Loucy (cell line): ENCODE data around the gene HOXD1.

Source experiments
- H2AFZ ChIP-seq: fragments of 200-600 bp; sonication (generic); 2 replicates; pipeline ENCODE4 v1.6.0; 2016; ENCODE audit warnings: antibody characterized with exemption, mild to moderate bottlenecking, low read length, moderate library complexity
- H3F3A ChIP-seq: fragments of 200-600 bp; 2 replicates; pipeline ENCODE4 v1.6.0; 2016; ENCODE audit warnings: antibody characterized with exemption, low read depth, mild to moderate bottlenecking
- H3K27me3 ChIP-seq: fragments of 200-600 bp; sonication (generic); 2 replicates; pipeline ENCODE4 v1.6.1; 2014; ENCODE audit warnings: low read length, mild to moderate bottlenecking; ENCODE audit not compliant: insufficient read depth, poor library complexity, severe bottlenecking
- H3K36me3 ChIP-seq: fragments of 200-600 bp; sonication (generic); 2 replicates; pipeline ENCODE4 v1.6.1; 2016; ENCODE audit warnings: low read length; ENCODE audit not compliant: insufficient read depth
- H3K4me1 ChIP-seq: fragments of 200-600 bp; sonication (generic); 2 replicates; pipeline ENCODE4 v1.5.1; 2014; ENCODE audit warnings: low read length, mild to moderate bottlenecking; ENCODE audit not compliant: insufficient read depth, poor library complexity, severe bottlenecking
- H3K4me2 ChIP-seq: fragments of 200-600 bp; sonication (generic); 2 replicates; pipeline ENCODE4 v1.6.0; 2014; ENCODE audit warnings: antibody characterized with exemption, low read length, low read depth, mild to moderate bottlenecking; ENCODE audit not compliant: poor library complexity, severe bottlenecking
- H3K4me3 ChIP-seq: fragments of 200-600 bp; sonication (generic); 2 replicates; pipeline ENCODE4 v1.5.1; 2014; ENCODE audit warnings: low read length, mild to moderate bottlenecking, mixed read lengths; ENCODE audit not compliant: poor library complexity, severe bottlenecking
- H3K79me2 ChIP-seq: fragments of 200-600 bp; sonication (generic); 2 replicates; pipeline ENCODE4 v1.6.1; 2014; ENCODE audit warnings: low read length; ENCODE audit not compliant: insufficient read depth
- H3K9ac ChIP-seq: fragments of 200-600 bp; sonication (generic); 2 replicates; pipeline ENCODE4 v1.6.0; 2014; ENCODE audit warnings: mild to moderate bottlenecking, low read depth, low read length, moderate library complexity; ENCODE audit not compliant: poor library complexity, severe bottlenecking
- H3K9me2 ChIP-seq: fragments of 200-600 bp; sonication (generic); replicated peaks from 2 replicates; pipeline ENCODE4 v1.6.1; 2016; ENCODE audit warnings: low read depth, low read length, mixed read lengths
- H3K9me3 ChIP-seq: fragments of 200-600 bp; sonication (generic); 2 replicates; pipeline ENCODE4 v1.6.1; 2014; ENCODE audit warnings: mild to moderate bottlenecking, antibody characterized with exemption, low read length, low read depth; ENCODE audit not compliant: insufficient read depth
- H4K20me1 ChIP-seq: fragments of 200-600 bp; sonication (generic); 2 replicates; pipeline ENCODE4 v1.6.0; 2014; ENCODE audit warnings: antibody characterized with exemption, low read length, mild to moderate bottlenecking; ENCODE audit not compliant: insufficient read depth, poor library complexity, severe bottlenecking
- CTCF ChIP-seq: fragments of 200-600 bp; sonication (generic); conservative IDR thresholded peaks from 2 replicates; pipeline ENCODE4 v1.5.1; 2014; ENCODE audit warnings: mild to moderate bottlenecking, antibody characterized with exemption, low read length
- EZH2phosphoT487 ChIP-seq: fragments of 200-600 bp; IDR thresholded peaks from 2 replicates; pipeline ENCODE4 v1.6.1; 2018; ENCODE audit warnings: antibody characterized with exemption, mild to moderate bottlenecking, moderate library complexity, borderline replicate concordance

HOXD1 gene

GRCh38 chr2:176149939-176150583, 38.4 kb upstream of the HOXD1 start:
- no peak for TF ChIP-seq EZH2phosphoT487
- TF ChIP-seq CTCF: no peak
- Histone ChIP-seq H2AFZ (no peak overlapping the region), H3K4me3 (no peak overlapping the region), H3F3A (no peaks in the 10 kb centered on the region), H3K9ac (no peak overlapping the region), H4K20me1 (no peaks in the 10 kb centered on the region), H3K4me1 (no peaks in the 10 kb centered on the region), H3K9me2 (no peaks in the 10 kb centered on the region), H3K36me3 (no peaks in the 10 kb centered on the region), H3K4me2 (no peak overlapping the region), H3K27me3 (no peaks in the 10 kb centered on the region), H3K79me2 (no peaks in the 10 kb centered on the region), H3K9me3 (no peaks in the 10 kb centered on the region)

GRCh38 chr2:176150584-176151441, 37.7 kb upstream of the HOXD1 start:
- Histone ChIP-seq H3K4me3 (no peak overlapping the region), H3K9ac (no peak overlapping the region), H3K4me2 (no peak overlapping the region), H2AFZ (no peak overlapping the region), H4K20me1 (no peaks in the 10 kb centered on the region), H3K79me2 (no peaks in the 10 kb centered on the region), H3K36me3 (no peaks in the 10 kb centered on the region), H3K9me2 (no peaks in the 10 kb centered on the region), H3K27me3 (no peaks in the 10 kb centered on the region), H3K4me1 (no peaks in the 10 kb centered on the region), H3F3A (no peaks in the 10 kb centered on the region), H3K9me3 (no peaks in the 10 kb centered on the region)
- TF ChIP-seq EZH2phosphoT487: no peak
- TF ChIP-seq CTCF: no peak

GRCh38 chr2:176151442-176152287, 36.8 kb upstream of the HOXD1 start, which contains the start of gene HOXD4:
Gene HOXD4, plus strand, starts transcription at chr2:176151550. Its CDS starts 84 bp downstream, at chr2:176151634.
- Histone ChIP-seq H3K4me2 (no peak within 1 kb of the TSS), H3K9me3 (no peaks in the 10 kb centered on the region), H2AFZ (no peak within 1 kb of the TSS), H3K27me3 (no peaks in the 10 kb centered on the region), H3K36me3 (no peaks in the 10 kb centered on the region), H3K4me3 (no peak within 1 kb of the TSS), H3K9ac (no peak within 1 kb of the TSS), H3K4me1 (no peaks in the 10 kb centered on the region), H3K9me2 (no peaks in the 10 kb centered on the region), H4K20me1 (no peaks in the 10 kb centered on the region), H3K79me2 (no peaks in the 10 kb centered on the region), H3F3A (no peaks in the 10 kb centered on the region)
- TF ChIP-seq CTCF: no peak
- TF ChIP-seq EZH2phosphoT487: no peak
